ENCODE measurements around the gene SMYD3. TPM values are rescaled to one million over a fixed set of nuclear protein-coding genes. Genes with fewer than 3 reads are reported as not detected.
"Not testable (repeated sequence)": the region's sequence is repeated elsewhere in the genome, so short reads cannot be mapped to it uniquely, and the experiment has no call there.

SMYD3 gene
- total RNA-seq, 2 donors from 2014 or later = 15.8 to 21.8 TPM

- intact Hi-C loops (cut with DNase I, micrococcal nuclease) = no loop called here
- DNase-seq = no peak
- ATAC-seq = no peak
Observed at GRCh38 chr1:246335151-246335550, 171.9 kb downstream of the SMYD3 start.

GRCh38 chr1:246333855-246334254, 173.2 kb downstream of the SMYD3 start:
- intact Hi-C loops (cut with DNase I, micrococcal nuclease) = no loop called here
- no peak for ATAC-seq
- no peak for DNase-seq

- no peak for ATAC-seq
- DNase-seq = no peak
- intact Hi-C loops (cut with DNase I, micrococcal nuclease) = no loop called here
Observed at GRCh38 chr1:246332078-246332477, 175.0 kb downstream of the SMYD3 start.

- intact Hi-C loops (cut with DNase I, micrococcal nuclease) = no loop called here
- ATAC-seq (no peak), DNase-seq (no peak)
Observed at GRCh38 chr1:246329900-246330299, 177.2 kb downstream of the SMYD3 start.

- ATAC-seq; DNase-seq; intact Hi-C loops (cut with DNase I, micrococcal nuclease): not testable (repeated sequence)
Observed at GRCh38 chr1:246329292-246329691, 177.8 kb downstream of the SMYD3 start.

GRCh38 chr1:246324711-246325110, 182.4 kb downstream of the SMYD3 start:
- DNase-seq (no peak), ATAC-seq (no peak)
- intact Hi-C loops (cut with DNase I, micrococcal nuclease) = no loop called here

- ATAC-seq; intact Hi-C loops (cut with DNase I, micrococcal nuclease); DNase-seq: not testable (repeated sequence)
Observed at GRCh38 chr1:246324033-246324432, 183.0 kb downstream of the SMYD3 start.

GRCh38 chr1:246320286-246320685, 186.8 kb downstream of the SMYD3 start:
- ATAC-seq = no peak

GRCh38 chr1:246319083-246319714, 187.9 kb downstream of the SMYD3 start:
- no peak for ATAC-seq
- intact Hi-C loops (cut with DNase I, micrococcal nuclease) = no loop called here

More at GRCh38 chr1:246320286-246320685, 186.8 kb downstream of the SMYD3 start:
- DNase-seq = no peak
- intact Hi-C loops (cut with DNase I, micrococcal nuclease) = no loop called here

GRCh38 chr1:246318622-246319021, 188.5 kb downstream of the SMYD3 start:
- no peak for DNase-seq
- no peak for ATAC-seq
- intact Hi-C loops (cut with DNase I, micrococcal nuclease) = no loop called here

More at GRCh38 chr1:246319083-246319714, 187.9 kb downstream of the SMYD3 start:
- no peak for DNase-seq

GRCh38 chr1:246318036-246318359, 189.1 kb downstream of the SMYD3 start:
- no peak for ATAC-seq
- DNase-seq = no peak
- intact Hi-C loops (cut with DNase I, micrococcal nuclease) = no loop called here

- DNase-seq (no peak), ATAC-seq (no peak)
- intact Hi-C loops (cut with DNase I, micrococcal nuclease) = no loop called here
Observed at GRCh38 chr1:246317332-246318035, 189.6 kb downstream of the SMYD3 start.

GRCh38 chr1:246311461-246311860, 195.6 kb downstream of the SMYD3 start:
- DNase-seq (no peak), ATAC-seq (no peak)
- intact Hi-C loops (cut with DNase I, micrococcal nuclease) = no loop called here

- intact Hi-C loops (cut with DNase I, micrococcal nuclease) = no loop called here
- DNase-seq (no peak), ATAC-seq (no peak)
Observed at GRCh38 chr1:246309247-246309884, 197.7 kb downstream of the SMYD3 start.

GRCh38 chr1:246308533-246309075, 198.5 kb downstream of the SMYD3 start:
- intact Hi-C loops (cut with DNase I, micrococcal nuclease) = no loop called here
- DNase-seq (no peak), ATAC-seq (no peak)

GRCh38 chr1:246306415-246307037, 200.6 kb downstream of the SMYD3 start:
- intact Hi-C loops (cut with DNase I, micrococcal nuclease) = no loop called here
- DNase-seq (no peak), ATAC-seq (no peak)

- DNase-seq (no peak), ATAC-seq (no peak)
- intact Hi-C loops (cut with DNase I, micrococcal nuclease) = no loop called here
Observed at GRCh38 chr1:246304484-246305259, 202.4 kb downstream of the SMYD3 start.

- intact Hi-C loops (cut with DNase I, micrococcal nuclease) = no loop called here
- DNase-seq = no peak
- no peak for ATAC-seq
Observed at GRCh38 chr1:246302711-246303317, 204.3 kb downstream of the SMYD3 start.

Measured in left colon (tissue), 2 donors.